HepG2 (cell line): ENCODE data around the gene NRL. TPM values are rescaled to one million over a fixed set of nuclear protein-coding genes. Genes with fewer than 3 reads are reported as not detected.
A peak's percentile ranks its signal among the peaks of the same experiment; 100 is the strongest.

Source experiments
- ESRRA ChIP-seq: sonication (generic); formaldehyde crosslinking; IDR thresholded peaks from 2 replicates; pipeline ENCODE4 v1.5.1; 2020; ENCODE audit warnings: mild to moderate bottlenecking, low read depth, missing genetic modification reagents
- FOXA3 ChIP-seq: IDR thresholded peaks from 2 replicates; pipeline ENCODE4 v1.6.1; 2016; ENCODE audit warnings: missing genetic modification reagents, missing compliant biosample characterization
- FOXC1 ChIP-seq: sonication (generic); formaldehyde crosslinking; IDR thresholded peaks from 2 replicates; pipeline ENCODE4 v1.8.0; 2022; ENCODE audit warnings: mild to moderate bottlenecking, missing genetic modification reagents, borderline replicate concordance
- HNRNPLL ChIP-seq: fragments of 200-400 bp; formaldehyde crosslinking; IDR thresholded peaks from 2 replicates; pipeline ENCODE4 v1.6.1; 2017; ENCODE audit warnings: mild to moderate bottlenecking, low read depth, low read length; ENCODE audit not compliant: poor library complexity, severe bottlenecking
- JUNB ChIP-seq: sonication (generic); formaldehyde crosslinking; IDR thresholded peaks from 2 replicates; pipeline ENCODE4 v1.8.0; 2022; ENCODE audit warnings: missing genetic modification reagents, mild to moderate bottlenecking, borderline replicate concordance
- MAZ ChIP-seq, 2 experiments: sonication (generic) in 1 of 2; formaldehyde crosslinking in 1 of 2; IDR thresholded peaks; 2 replicates each; pipeline versions ENCODE4 v1.5.0 to v1.6.1; 2012 to 2020; ENCODE audit warnings: low read depth in 2 of 2, mild to moderate bottlenecking in 2 of 2, borderline replicate concordance in 1 of 2, improper control_type of control experiment in 1 of 2, low read length in 1 of 2, missing genetic modification reagents in 1 of 2, moderate library complexity in 1 of 2
- MEIS2 ChIP-seq: sonication (generic); formaldehyde crosslinking; IDR thresholded peaks from 2 replicates; pipeline ENCODE4 v1.9.0; 2021; ENCODE audit warnings: mild to moderate bottlenecking, missing genetic modification reagents
- NCOA2 ChIP-seq: sonication (generic); formaldehyde crosslinking; IDR thresholded peaks from 2 replicates; pipeline ENCODE4 v1.8.0; 2022; ENCODE audit warnings: inconsistent platforms
- PAF1 ChIP-seq: IDR thresholded peaks from 2 replicates; pipeline ENCODE4 v1.6.1; 2016; ENCODE audit warnings: missing genetic modification reagents, missing compliant biosample characterization
- PITX1 ChIP-seq: sonication (generic); formaldehyde crosslinking; IDR thresholded peaks from 2 replicates; pipeline ENCODE4 v1.5.1; 2020; ENCODE audit warnings: mild to moderate bottlenecking, missing genetic modification reagents
- POLR2AphosphoS2 ChIP-seq: IDR thresholded peaks from 2 replicates; pipeline ENCODE4 v1.6.1; 2011; ENCODE audit warnings: low read depth, low read length, improper control_type of control experiment
- SMYD3 ChIP-seq: sonication (generic); formaldehyde crosslinking; IDR thresholded peaks from 2 replicates; pipeline ENCODE4 v1.8.1; 2023; ENCODE audit warnings: mild to moderate bottlenecking, missing genetic modification reagents
- SNAI1 ChIP-seq: sonication (generic); formaldehyde crosslinking; IDR thresholded peaks from 2 replicates; pipeline ENCODE4 v1.5.0; 2020; ENCODE audit warnings: mild to moderate bottlenecking, missing genetic modification reagents, borderline replicate concordance
- ZFP82 ChIP-seq: sonication (generic); formaldehyde crosslinking; IDR thresholded peaks from 2 replicates; pipeline ENCODE4 v1.5.1; 2020; ENCODE audit warnings: mild to moderate bottlenecking, missing genetic modification reagents, borderline replicate concordance
- ZNF101 ChIP-seq: sonication (generic); formaldehyde crosslinking; IDR thresholded peaks from 2 replicates; pipeline ENCODE4 v1.4.0; 2020; ENCODE audit warnings: mild to moderate bottlenecking, low read depth, missing genetic modification reagents, borderline replicate concordance
- ZNF264 ChIP-seq: sonication (generic); formaldehyde crosslinking; IDR thresholded peaks from 2 replicates; pipeline ENCODE4 v1.4.0; 2020; ENCODE audit warnings: missing genetic modification reagents
- ZNF326 ChIP-seq: sonication (generic); formaldehyde crosslinking; IDR thresholded peaks from 2 replicates; pipeline ENCODE4 v1.4.0; 2020; ENCODE audit warnings: missing genetic modification reagents, borderline replicate concordance
- ZNF383 ChIP-seq: sonication (generic); formaldehyde crosslinking; IDR thresholded peaks from 2 replicates; pipeline ENCODE4 v1.4.0; 2020; ENCODE audit warnings: missing genetic modification reagents, mild to moderate bottlenecking, borderline replicate concordance
- ZNF768 ChIP-seq: sonication (generic); formaldehyde crosslinking; IDR thresholded peaks from 2 replicates; pipeline ENCODE4 v1.4.0; 2020; ENCODE audit warnings: missing genetic modification reagents
- polyA plus RNA-seq, 8 experiments: library from polyadenylated mRNA; depleted of rRNA in 3 of 8; stranded (reverse) in 7 of 8; unstranded in 1 of 8; fragments of >200 nt; fragmentation: Illumina TruSeq in 4 of 8; extraction: Trizol in 4 of 8; gene quantifications; 2 replicates each; pipeline versions ENCODE4 v1.2.1 to v1.2.3, GENCODE V29; 2011 to 2016; ENCODE audit warnings: low read depth in 4 of 8, missing spikeins in 1 of 8, mixed read lengths in 1 of 8; ENCODE audit not compliant: insufficient read depth in 1 of 8
- total RNA-seq, 5 experiments: library from RNA; depleted of rRNA; stranded (reverse); fragments of >200 nt; fragmentation: Illumina TruSeq; extraction: Trizol; gene quantifications; 2 replicates each; pipeline ENCODE4 v1.2.3, GENCODE V29; 2016; ENCODE audit warnings: low read depth in 1 of 5
- TF ChIP-seq, protein P1 (sequence below): sonication (generic); formaldehyde crosslinking; IDR thresholded peaks from 2 replicates; pipeline ENCODE4 v1.5.0; 2020; ENCODE audit warnings: missing genetic modification reagents
- TF ChIP-seq, protein P2 (sequence below): sonication (generic); formaldehyde crosslinking; IDR thresholded peaks from 2 replicates; pipeline ENCODE4 v1.4.0; 2020; ENCODE audit warnings: missing genetic modification reagents, borderline replicate concordance
- TF ChIP-seq, protein P3 (sequence below): IDR thresholded peaks from 2 replicates; pipeline ENCODE4 v1.6.1; 2016; ENCODE audit warnings: missing compliant biosample characterization, missing genetic modification reagents, borderline replicate concordance

Gene NRL
- total and polyA plus RNA-seq, 2 of the 13 experiments (the other 11 are each of a cell fraction or from before 2014, with no cell fraction given), result 2.5 to 4.7 TPM

GRCh38 chr14:24036169-24036962, 78.4 kb downstream of the NRL start (continued):
- TF ChIP-seq NCOA2 (peak; percentile 50), ZFP82 (CRISPR knock-in tag) (peak; percentile 80; the same call in 1 of the 2 replicates), PITX1 (CRISPR knock-in tag) (peak; percentile 70), ESRRA (CRISPR knock-in tag) (peak; percentile 0; the same call in 1 of the 2 replicates), JUNB (CRISPR knock-in tag) (no peak), ZNF101 (CRISPR knock-in tag) (peak; percentile 64; the same call in 1 of the 2 replicates), PAF1 (CRISPR knock-in tag) (no peak), ZNF768 (CRISPR knock-in tag) (peak; percentile 77), POLR2AphosphoS2 (no peak), ZNF264 (CRISPR knock-in tag) (peak; percentile 46; the same call in 1 of the 2 replicates), HNRNPLL (peak; percentile 52), SNAI1 (CRISPR knock-in tag) (no peak), SMYD3 (CRISPR knock-in tag) (peak; percentile 86; the same call in 1 of the 2 replicates), ZNF383 (CRISPR knock-in tag) (0 out of 2 replicates have a peak, but pooled peaks have one; percentile 36), MAZ (IDR thresholded peaks at IDR 0.05; ENCODE audit: borderline replicate concordance, low read depth, low read length) (peak; percentile 81; the same call in 1 of the 2 replicates), MAZ (CRISPR knock-in tag; IDR thresholded peaks at IDR 0.05; ENCODE audit: low read depth) (peak; percentile 86), FOXC1 (CRISPR knock-in tag) (peak; percentile 73; the same call in 1 of the 2 replicates), MEIS2 (CRISPR knock-in tag) (peak; percentile 41; the same call in 1 of the 2 replicates), FOXA3 (CRISPR knock-in tag) (peak; percentile 65; the same call in 1 of the 2 replicates), ZNF326 (CRISPR knock-in tag) (no peak)
- TF ChIP-seq, protein P1, sequence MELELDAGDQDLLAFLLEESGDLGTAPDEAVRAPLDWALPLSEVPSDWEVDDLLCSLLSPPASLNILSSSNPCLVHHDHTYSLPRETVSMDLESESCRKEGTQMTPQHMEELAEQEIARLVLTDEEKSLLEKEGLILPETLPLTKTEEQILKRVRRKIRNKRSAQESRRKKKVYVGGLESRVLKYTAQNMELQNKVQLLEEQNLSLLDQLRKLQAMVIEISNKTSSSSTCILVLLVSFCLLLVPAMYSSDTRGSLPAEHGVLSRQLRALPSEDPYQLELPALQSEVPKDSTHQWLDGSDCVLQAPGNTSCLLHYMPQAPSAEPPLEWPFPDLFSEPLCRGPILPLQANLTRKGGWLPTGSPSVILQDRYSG (CRISPR knock-in tag), result peak; percentile 73; the same call in 1 of the 2 replicates
- TF ChIP-seq, protein P2, sequence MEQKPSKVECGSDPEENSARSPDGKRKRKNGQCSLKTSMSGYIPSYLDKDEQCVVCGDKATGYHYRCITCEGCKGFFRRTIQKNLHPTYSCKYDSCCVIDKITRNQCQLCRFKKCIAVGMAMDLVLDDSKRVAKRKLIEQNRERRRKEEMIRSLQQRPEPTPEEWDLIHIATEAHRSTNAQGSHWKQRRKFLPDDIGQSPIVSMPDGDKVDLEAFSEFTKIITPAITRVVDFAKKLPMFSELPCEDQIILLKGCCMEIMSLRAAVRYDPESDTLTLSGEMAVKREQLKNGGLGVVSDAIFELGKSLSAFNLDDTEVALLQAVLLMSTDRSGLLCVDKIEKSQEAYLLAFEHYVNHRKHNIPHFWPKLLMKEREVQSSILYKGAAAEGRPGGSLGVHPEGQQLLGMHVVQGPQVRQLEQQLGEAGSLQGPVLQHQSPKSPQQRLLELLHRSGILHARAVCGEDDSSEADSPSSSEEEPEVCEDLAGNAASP (CRISPR knock-in tag), result peak; percentile 86
- TF ChIP-seq, protein P3, sequence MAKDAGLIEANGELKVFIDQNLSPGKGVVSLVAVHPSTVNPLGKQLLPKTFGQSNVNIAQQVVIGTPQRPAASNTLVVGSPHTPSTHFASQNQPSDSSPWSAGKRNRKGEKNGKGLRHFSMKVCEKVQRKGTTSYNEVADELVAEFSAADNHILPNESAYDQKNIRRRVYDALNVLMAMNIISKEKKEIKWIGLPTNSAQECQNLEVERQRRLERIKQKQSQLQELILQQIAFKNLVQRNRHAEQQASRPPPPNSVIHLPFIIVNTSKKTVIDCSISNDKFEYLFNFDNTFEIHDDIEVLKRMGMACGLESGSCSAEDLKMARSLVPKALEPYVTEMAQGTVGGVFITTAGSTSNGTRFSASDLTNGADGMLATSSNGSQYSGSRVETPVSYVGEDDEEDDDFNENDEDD (CRISPR knock-in tag), result peak; percentile 58; the same call in 1 of the 2 replicates
